OCI-LY3 (cell line): Measurements from ENCODE around the gene BMS1.
"Not testable (repeated sequence)": the region's sequence is repeated elsewhere in the genome, so short reads cannot be mapped to it uniquely, and the experiment has no call there.

Experiments
- H2AFZ ChIP-seq: fragments of 200-600, 300-600 bp; shearing (Covaris generic); 2 replicates; pipeline ENCODE4 v1.6.0; 2014; ENCODE audit warnings: antibody characterized with exemption, low read depth, low read length
- H3K27ac ChIP-seq: fragments of 200-600, 300-600 bp; sonication (generic); 2 replicates; pipeline ENCODE4 v1.5.1; 2014; ENCODE audit warnings: mild to moderate bottlenecking, low read length, moderate library complexity, mixed read lengths
- H3K27me3 ChIP-seq: fragments of 200-600, 300-600 bp; sonication (generic); 2 replicates; pipeline ENCODE4 v1.6.1; 2014; ENCODE audit warnings: low read depth, low read length, mixed read lengths
- H3K36me3 ChIP-seq: fragments of 200-600, 300-600 bp; sonication (generic); replicated peaks from 2 replicates; pipeline ENCODE3; 2014; ENCODE audit warnings: low read depth, low read length, mixed read lengths
- H3K4me1 ChIP-seq: fragments of 300-600, 200-600 bp; sonication (generic); 2 replicates; pipeline ENCODE4 v1.6.1; 2014; ENCODE audit warnings: low read length, mixed read lengths
- H3K4me2 ChIP-seq: fragments of 200-600, 300-600 bp; sonication (generic); 2 replicates; pipeline ENCODE4 v1.6.1; 2014; ENCODE audit warnings: low read length, mixed read lengths
- H3K4me3 ChIP-seq: fragments of 300-600, 200-600 bp; sonication (generic); 2 replicates; pipeline ENCODE4 v1.5.1; 2014; ENCODE audit warnings: antibody characterized with exemption, mild to moderate bottlenecking, low read length, moderate library complexity
- H3K79me2 ChIP-seq: fragments of 300-600, 200-600 bp; shearing (Covaris generic); 2 replicates; pipeline ENCODE4 v1.6.1; 2014; ENCODE audit warnings: mild to moderate bottlenecking, low read length, mixed read lengths
- H3K9ac ChIP-seq: fragments of 300-600, 200-600 bp; shearing (Covaris generic); 2 replicates; pipeline ENCODE4 v1.6.0; 2014; ENCODE audit warnings: mild to moderate bottlenecking, low read length, moderate library complexity
- H3K9me3 ChIP-seq: fragments of 200-600, 300-600 bp; shearing (Covaris generic); 2 replicates; pipeline ENCODE4 v1.6.1; 2014; ENCODE audit warnings: low read length, mixed read lengths; ENCODE audit not compliant: insufficient read depth
- H4K20me1 ChIP-seq: fragments of 200-600, 300-600 bp; sonication (generic); 2 replicates; pipeline ENCODE4 v1.6.1; 2016; ENCODE audit warnings: low read length, mixed read lengths; ENCODE audit not compliant: insufficient read depth
- EZH2phosphoT487 ChIP-seq: fragments of 200-600 bp; shearing (Covaris generic); IDR thresholded peaks from 2 replicates; pipeline ENCODE4 v1.6.1; 2018; ENCODE audit warnings: antibody characterized with exemption, mixed run types, low read depth
- TF ChIP-seq, protein P1 (sequence below): fragments of 200-600, 300-600 bp; sonication (generic); IDR thresholded peaks from 2 replicates; pipeline ENCODE4 v1.5.1; 2014; ENCODE audit warnings: antibody characterized with exemption, low read length, low read depth

BMS1 gene

DNA sequence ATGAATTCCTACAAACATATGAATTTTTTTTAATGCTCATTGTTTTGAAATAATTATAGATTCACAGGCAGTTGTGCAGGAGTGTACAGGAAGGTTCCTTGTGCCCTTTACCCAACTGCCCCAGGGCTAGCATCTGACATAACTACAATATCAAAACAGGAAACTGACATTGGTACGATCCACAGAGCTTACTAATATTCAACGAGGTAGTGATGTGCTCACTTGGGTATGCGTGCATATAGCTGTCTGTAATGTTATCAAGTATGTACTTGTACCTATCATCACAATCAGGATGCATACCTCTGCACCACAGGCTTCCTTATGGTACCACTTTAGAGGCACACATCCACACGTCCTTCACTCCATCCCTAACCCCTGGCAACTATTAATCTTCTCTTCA lies 68.3 kb downstream of the BMS1 start:
- TF ChIP-seq, protein P1, sequence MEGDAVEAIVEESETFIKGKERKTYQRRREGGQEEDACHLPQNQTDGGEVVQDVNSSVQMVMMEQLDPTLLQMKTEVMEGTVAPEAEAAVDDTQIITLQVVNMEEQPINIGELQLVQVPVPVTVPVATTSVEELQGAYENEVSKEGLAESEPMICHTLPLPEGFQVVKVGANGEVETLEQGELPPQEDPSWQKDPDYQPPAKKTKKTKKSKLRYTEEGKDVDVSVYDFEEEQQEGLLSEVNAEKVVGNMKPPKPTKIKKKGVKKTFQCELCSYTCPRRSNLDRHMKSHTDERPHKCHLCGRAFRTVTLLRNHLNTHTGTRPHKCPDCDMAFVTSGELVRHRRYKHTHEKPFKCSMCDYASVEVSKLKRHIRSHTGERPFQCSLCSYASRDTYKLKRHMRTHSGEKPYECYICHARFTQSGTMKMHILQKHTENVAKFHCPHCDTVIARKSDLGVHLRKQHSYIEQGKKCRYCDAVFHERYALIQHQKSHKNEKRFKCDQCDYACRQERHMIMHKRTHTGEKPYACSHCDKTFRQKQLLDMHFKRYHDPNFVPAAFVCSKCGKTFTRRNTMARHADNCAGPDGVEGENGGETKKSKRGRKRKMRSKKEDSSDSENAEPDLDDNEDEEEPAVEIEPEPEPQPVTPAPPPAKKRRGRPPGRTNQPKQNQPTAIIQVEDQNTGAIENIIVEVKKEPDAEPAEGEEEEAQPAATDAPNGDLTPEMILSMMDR, result no peak
- no peak for TF ChIP-seq EZH2phosphoT487

GRCh38 chr10:42859256-42859655 lies 76.7 kb downstream of the BMS1 start:
- H2AFZ ChIP-seq, result no peak overlapping the region

More for the DNA sequence above, 68.3 kb downstream of the BMS1 start:
- H3K27ac ChIP-seq, result no peak overlapping the region
- no peak overlapping the region for H3K4me2 ChIP-seq
- H2AFZ ChIP-seq, result no peak overlapping the region
- H3K36me3 ChIP-seq, result no peaks in the 10 kb centered on the region
- no peaks in the 10 kb centered on the region for H3K27me3 ChIP-seq
- no peaks in the 10 kb centered on the region for H3K9me3 ChIP-seq
- no peaks in the 10 kb centered on the region for H3K79me2 ChIP-seq
- no peaks in the 10 kb centered on the region for H3K4me1 ChIP-seq
- H4K20me1 ChIP-seq, result no peaks in the 10 kb centered on the region
- no peak overlapping the region for H3K9ac ChIP-seq
- no peak overlapping the region for H3K4me3 ChIP-seq

GRCh38 chr10:42860016-42860415 lies 77.4 kb downstream of the BMS1 start:
- H3K4me2 ChIP-seq, H4K20me1 ChIP-seq: not testable (repeated sequence)

More at GRCh38 chr10:42859256-42859655, 76.7 kb downstream of the BMS1 start:
- H3K9ac ChIP-seq, result no peak overlapping the region
- no peaks in the 10 kb centered on the region for H4K20me1 ChIP-seq
- no peak overlapping the region for H3K27ac ChIP-seq
- no peaks in the 10 kb centered on the region for H3K27me3 ChIP-seq
- H3K9me3 ChIP-seq, result no peaks in the 10 kb centered on the region
- no peak overlapping the region for H3K4me2 ChIP-seq
- TF ChIP-seq, protein P1, result no peak
- no peak for TF ChIP-seq EZH2phosphoT487
- no peaks in the 10 kb centered on the region for H3K79me2 ChIP-seq
- no peaks in the 10 kb centered on the region for H3K4me1 ChIP-seq
- H3K36me3 ChIP-seq, result no peaks in the 10 kb centered on the region
- H3K4me3 ChIP-seq, result no peak overlapping the region

GRCh38 chr10:42862801-42863200 lies 80.2 kb downstream of the BMS1 start:
- not testable (repeated sequence) for H3K4me2 ChIP-seq

More at GRCh38 chr10:42860016-42860415, 77.4 kb downstream of the BMS1 start:
- H3K27me3 ChIP-seq, H3K36me3 ChIP-seq, H3K9me3 ChIP-seq, H3K4me3 ChIP-seq, H2AFZ ChIP-seq, H3K9ac ChIP-seq, H3K79me2 ChIP-seq, H3K4me1 ChIP-seq, H3K27ac ChIP-seq: not testable (repeated sequence)

DNA sequence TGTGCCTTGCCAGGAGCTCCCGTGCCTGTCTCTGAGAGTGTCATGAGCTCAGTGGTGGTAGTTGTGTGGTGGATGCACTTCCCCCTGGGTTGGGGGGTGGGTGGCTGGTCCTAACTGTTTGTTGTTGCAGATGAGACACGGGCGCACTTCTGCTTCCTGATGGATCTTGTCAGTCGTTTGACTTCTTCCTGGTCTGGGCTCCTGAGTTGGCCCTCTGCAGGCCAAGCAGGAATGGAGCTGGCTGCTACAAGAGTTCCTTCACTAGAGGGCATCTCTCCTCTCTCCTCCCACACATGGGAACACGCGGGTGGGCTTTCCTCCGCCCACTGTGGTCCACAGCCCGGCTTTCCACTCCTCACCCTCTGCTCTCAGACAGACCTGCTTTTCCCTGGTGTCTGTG lies 82.0 kb downstream of the BMS1 start:
- H3K4me2 ChIP-seq, result peak overlapping the region; percentile 28; the same call in 1 of the 2 replicates

More at GRCh38 chr10:42862801-42863200, 80.2 kb downstream of the BMS1 start:
- not testable (repeated sequence) for H3K36me3 ChIP-seq, H3K27ac ChIP-seq, H3K9me3 ChIP-seq, H4K20me1 ChIP-seq, H3K4me1 ChIP-seq, H3K79me2 ChIP-seq, H3K27me3 ChIP-seq, H2AFZ ChIP-seq, H3K9ac ChIP-seq, H3K4me3 ChIP-seq

More for the DNA sequence above, 82.0 kb downstream of the BMS1 start:
- Histone ChIP-seq H3K27ac (no peak overlapping the region), H3K79me2 (no peaks in the 10 kb centered on the region), H3K36me3 (no peaks in the 10 kb centered on the region), H3K9ac (no peak overlapping the region), H3K4me3 (no peak overlapping the region), H4K20me1 (no peaks in the 10 kb centered on the region), H3K4me1 (no peaks in the 10 kb centered on the region), H3K27me3 (no peaks in the 10 kb centered on the region), H2AFZ (no peak overlapping the region), H3K9me3 (no peaks in the 10 kb centered on the region)
- TF ChIP-seq EZH2phosphoT487, result no peak
- TF ChIP-seq, protein P1, result peak; percentile 24; the same call in 1 of the 2 replicates
